ENCODE measurements around the gene CDH4. TPM values are rescaled to one million over a fixed set of nuclear protein-coding genes. Genes with fewer than 3 reads are reported as not detected.

The CDH4 gene
- total RNA-seq, 2 donors from 2014 or later: not detected

DNA sequence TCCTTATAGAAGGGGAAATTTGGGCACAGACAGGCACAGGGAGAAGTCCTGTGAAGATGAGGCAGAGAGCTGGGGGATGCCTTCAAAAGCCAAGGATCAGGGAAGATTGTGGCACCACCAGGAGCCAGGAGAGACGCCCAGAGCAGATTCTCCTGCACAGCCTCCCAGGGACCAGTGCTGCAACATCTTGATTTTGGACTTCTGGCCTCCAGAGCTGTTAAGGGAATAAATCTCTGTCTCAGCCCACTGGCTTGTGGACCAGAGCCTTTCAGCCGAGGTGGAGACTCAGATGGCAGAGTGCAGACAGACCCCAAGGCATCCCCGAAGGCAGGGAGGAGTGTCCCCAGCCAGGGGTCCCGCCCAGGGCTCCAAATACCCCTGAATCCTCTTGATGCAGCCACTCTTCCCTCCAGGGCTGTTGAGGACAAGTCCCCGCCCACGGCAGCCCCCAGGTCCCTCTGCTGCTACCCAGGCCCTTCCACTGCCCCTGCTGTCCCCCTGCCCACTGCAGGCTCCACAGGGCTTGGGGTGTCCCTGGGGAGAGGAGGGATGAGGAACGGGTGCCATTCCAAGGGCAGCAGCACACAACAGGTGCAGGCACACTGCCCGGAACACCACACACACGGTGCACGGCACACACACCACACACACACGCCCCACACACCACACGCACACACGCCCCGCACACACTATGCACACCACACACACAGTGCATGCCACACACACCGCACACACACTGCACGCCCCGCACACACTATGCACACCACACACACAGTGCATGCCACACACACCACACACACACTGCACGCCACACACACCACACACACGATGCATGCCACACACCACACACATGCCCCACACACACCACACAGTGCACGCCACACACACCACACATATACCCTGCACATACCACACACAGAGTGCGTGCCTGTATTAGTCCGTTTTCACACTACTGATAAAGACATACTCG is 502.2 kb downstream of the CDH4 start:
- Histone ChIP-seq H3K4me3 (no peak overlapping the region), H3K4me1 (ENCODE audit: control insufficient read depth in 1 of 2, low read depth in 2 of 2) (no peaks in the 10 kb centered on the region), H3K36me3 (no peaks in the 10 kb centered on the region), H3K27ac (no peak overlapping the region), H3K9me3 (peaks cover 4% of the 10 kb centered on the region), H3K27me3 (replicated peaks; ENCODE audit: insufficient read depth) (no peaks in the 10 kb centered on the region)
- TF ChIP-seq, protein P1, sequence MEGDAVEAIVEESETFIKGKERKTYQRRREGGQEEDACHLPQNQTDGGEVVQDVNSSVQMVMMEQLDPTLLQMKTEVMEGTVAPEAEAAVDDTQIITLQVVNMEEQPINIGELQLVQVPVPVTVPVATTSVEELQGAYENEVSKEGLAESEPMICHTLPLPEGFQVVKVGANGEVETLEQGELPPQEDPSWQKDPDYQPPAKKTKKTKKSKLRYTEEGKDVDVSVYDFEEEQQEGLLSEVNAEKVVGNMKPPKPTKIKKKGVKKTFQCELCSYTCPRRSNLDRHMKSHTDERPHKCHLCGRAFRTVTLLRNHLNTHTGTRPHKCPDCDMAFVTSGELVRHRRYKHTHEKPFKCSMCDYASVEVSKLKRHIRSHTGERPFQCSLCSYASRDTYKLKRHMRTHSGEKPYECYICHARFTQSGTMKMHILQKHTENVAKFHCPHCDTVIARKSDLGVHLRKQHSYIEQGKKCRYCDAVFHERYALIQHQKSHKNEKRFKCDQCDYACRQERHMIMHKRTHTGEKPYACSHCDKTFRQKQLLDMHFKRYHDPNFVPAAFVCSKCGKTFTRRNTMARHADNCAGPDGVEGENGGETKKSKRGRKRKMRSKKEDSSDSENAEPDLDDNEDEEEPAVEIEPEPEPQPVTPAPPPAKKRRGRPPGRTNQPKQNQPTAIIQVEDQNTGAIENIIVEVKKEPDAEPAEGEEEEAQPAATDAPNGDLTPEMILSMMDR (IDR thresholded peaks at IDR 0.05): no peak
- DNase-seq (ENCODE audit: low spot score) (no peak), ATAC-seq (ENCODE audit: insufficient number of reproducible peaks, low FRiP score, low read depth) (no peak)

DNA sequence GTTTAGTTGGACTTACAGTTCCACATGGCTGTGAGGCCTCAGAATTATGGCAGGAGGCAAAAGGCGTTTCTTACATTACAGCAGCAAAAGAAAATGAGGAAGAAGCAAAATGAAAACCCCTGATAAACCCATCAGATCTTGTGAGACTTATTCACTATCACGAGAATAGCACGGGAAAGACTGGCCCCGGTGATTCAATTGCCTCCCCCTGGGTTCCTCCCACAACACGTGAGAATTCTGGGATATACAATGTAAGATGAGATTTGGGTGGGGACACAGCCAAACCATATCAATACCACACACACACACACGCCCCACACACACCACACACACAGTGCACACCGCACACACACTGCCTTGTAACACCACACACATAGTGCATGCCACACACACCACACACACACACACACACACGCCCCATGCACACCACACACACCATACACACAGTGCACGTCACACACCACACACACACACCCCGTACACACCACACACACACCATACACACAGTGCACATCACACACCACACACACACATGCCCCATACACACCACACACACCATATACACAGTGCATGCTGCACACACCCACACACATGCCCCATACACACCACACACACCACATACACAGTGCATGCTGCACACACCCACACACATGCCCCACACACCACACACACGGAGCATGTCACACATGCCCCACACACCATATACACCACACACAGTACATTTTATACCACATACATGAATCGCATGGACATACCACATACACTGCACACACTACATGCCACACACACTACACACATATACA is 503.1 kb downstream of the CDH4 start:
- H3K4me1 ChIP-seq (ENCODE audit: control insufficient read depth in 1 of 2, low read depth in 2 of 2): no peaks in the 10 kb centered on the region
- no peak overlapping the region for H3K27ac ChIP-seq
- DNase-seq (ENCODE audit: low spot score): no peak
- H3K9me3 ChIP-seq: peaks cover 4% of the 10 kb centered on the region
- no peaks in the 10 kb centered on the region for H3K27me3 ChIP-seq (replicated peaks; ENCODE audit: insufficient read depth)
- H3K36me3 ChIP-seq: no peaks in the 10 kb centered on the region
- no peak for ATAC-seq (ENCODE audit: insufficient number of reproducible peaks, low FRiP score, low read depth)
- H3K4me3 ChIP-seq: no peak overlapping the region
- TF ChIP-seq, protein P1 (IDR thresholded peaks at IDR 0.05): no peak

DNA sequence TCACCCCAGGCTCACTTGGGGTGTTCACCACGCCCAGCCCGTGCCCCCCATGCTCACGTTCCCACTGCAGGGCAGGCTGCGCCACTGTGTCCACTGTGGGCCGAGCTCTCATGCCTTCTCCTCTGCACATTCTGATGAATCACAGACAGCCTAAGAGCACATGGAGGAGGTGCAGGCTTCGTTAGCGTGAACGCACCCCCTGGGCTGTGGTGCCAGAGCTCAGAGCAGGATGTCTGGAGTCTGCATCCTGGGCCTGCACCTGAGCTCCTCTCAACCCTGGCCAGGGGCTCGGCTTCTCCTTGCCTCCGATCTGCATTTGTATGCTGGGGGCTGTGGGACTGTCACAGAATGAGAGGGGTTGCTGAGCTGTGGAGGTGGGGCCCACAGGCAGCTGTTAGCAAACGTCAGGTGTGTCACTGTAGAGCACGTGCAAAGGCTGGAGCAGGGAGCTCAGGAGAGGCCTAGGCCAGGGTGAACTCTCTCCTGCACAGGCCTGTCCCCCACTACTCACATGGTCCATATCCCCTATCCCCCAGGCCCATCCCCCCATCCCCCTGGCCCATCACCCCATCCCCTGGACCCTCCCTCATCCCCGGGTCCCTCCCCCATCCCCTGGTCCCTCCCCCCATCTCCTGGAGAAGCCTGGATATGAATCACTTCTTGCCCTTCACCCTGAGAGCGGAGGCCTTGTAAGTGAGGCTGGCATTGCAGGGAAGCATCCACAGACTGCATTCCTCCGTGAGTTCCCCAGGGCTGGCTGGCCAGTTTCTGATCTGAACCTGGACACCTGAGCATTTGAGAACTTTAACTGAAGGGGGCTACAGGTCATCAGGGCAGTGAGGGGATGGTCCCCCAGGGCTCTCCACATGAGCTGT is 504.1 kb downstream of the CDH4 start:
- Histone ChIP-seq H3K4me1 (ENCODE audit: control insufficient read depth in 1 of 2, low read depth in 2 of 2) (no peaks in the 10 kb centered on the region), H3K4me3 (no peak overlapping the region), H3K27me3 (replicated peaks; ENCODE audit: insufficient read depth) (no peaks in the 10 kb centered on the region), H3K27ac (no peak overlapping the region), H3K36me3 (no peaks in the 10 kb centered on the region), H3K9me3 (no peaks in the 10 kb centered on the region)
- DNase-seq (ENCODE audit: low spot score) (no peak), ATAC-seq (ENCODE audit: insufficient number of reproducible peaks, low FRiP score, low read depth) (no peak)
- TF ChIP-seq, protein P1 (IDR thresholded peaks at IDR 0.05): no peak

DNA sequence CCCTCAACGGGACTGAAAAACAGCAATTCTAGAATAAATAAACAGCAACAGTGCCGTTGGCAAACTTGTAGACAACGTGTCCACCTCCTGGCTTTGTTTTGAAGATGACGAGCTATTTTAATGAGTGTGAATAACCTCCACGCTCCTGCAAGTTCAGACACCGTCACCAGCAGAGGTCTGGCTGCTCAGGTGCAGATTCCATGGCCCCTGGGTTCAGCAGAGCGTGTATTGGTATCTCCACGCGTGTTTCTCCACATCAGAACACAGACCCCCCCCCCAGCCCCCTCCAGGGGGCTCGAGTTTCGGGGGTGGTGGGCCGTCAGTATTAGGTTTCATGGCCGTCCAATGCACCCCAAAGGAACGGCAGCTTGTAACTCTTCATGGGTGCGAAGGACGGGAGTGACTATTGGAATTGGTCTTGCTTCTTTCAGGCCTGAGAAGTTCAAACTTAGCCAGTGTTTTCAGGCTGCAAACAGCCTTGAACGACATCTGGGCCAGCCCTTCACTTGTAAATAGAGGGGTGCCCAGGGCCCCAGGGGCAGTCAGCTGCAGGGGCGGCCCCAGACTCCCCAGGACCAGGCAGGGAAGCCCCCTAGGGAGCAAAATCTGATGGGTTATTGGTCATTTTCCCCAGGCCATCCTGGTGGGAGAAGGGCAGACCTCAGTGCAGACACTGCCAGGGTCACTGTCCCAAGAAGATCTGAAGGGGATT is 505.1 kb downstream of the CDH4 start:
- H3K27ac ChIP-seq: no peak overlapping the region
- no peaks in the 10 kb centered on the region for H3K4me1 ChIP-seq (ENCODE audit: control insufficient read depth in 1 of 2, low read depth in 2 of 2)
- H3K36me3 ChIP-seq: no peaks in the 10 kb centered on the region
- H3K27me3 ChIP-seq (replicated peaks; ENCODE audit: insufficient read depth): no peaks in the 10 kb centered on the region
- TF ChIP-seq, protein P1 (IDR thresholded peaks at IDR 0.05): no peak
- H3K9me3 ChIP-seq: no peaks in the 10 kb centered on the region
- no peak for DNase-seq (ENCODE audit: low spot score)
- no peak for ATAC-seq (ENCODE audit: insufficient number of reproducible peaks, low FRiP score, low read depth)
- H3K4me3 ChIP-seq: no peak overlapping the region
